ENCODE data around the gene WDR13.
A peak's percentile ranks its signal among the peaks of the same experiment; 100 is the strongest.
"Not testable (repeated sequence)": the region's sequence is repeated elsewhere in the genome, so short reads cannot be mapped to it uniquely, and the experiment has no call there.

Gene WDR13

GRCh38 chrX:48626401-48627298 is 29.4 kb downstream of the WDR13 start:
- H3K9ac ChIP-seq (ENCODE audit: insufficient read length), result no peak overlapping the region
- H3K27ac ChIP-seq, result no peak overlapping the region
- no peaks in the 10 kb centered on the region for H3K9me3 ChIP-seq (ENCODE audit: low read depth, low read length)
- no peak for DNase-seq (ENCODE audit: low read depth, low spot score)
- H3K36me3 ChIP-seq (ENCODE audit: insufficient read depth, low read length), result no peaks in the 10 kb centered on the region
- no peak for TF ChIP-seq FOXP2 (optimal IDR thresholded peaks at IDR 0.05; ENCODE audit: control extremely low read depth, extremely low read length, insufficient read depth)
- no peak for TF ChIP-seq EZH2 (IDR thresholded peaks at IDR 0.05)
- no peak for TF ChIP-seq POLR2AphosphoS5 (IDR thresholded peaks at IDR 0.05; ENCODE audit: borderline replicate concordance, low read depth, low read length)
- no peak overlapping the region for H3K4me3 ChIP-seq

- Histone ChIP-seq H3K4me3 (no peak overlapping the region), H3K9me3 (ENCODE audit: low read depth, low read length) (no peaks in the 10 kb centered on the region), H3K9ac (ENCODE audit: insufficient read length) (no peak overlapping the region), H3K27ac (no peak overlapping the region), H3K36me3 (ENCODE audit: insufficient read depth, low read length) (no peaks in the 10 kb centered on the region)
- DNase-seq (ENCODE audit: low read depth, low spot score), result peak; percentile 20
- TF ChIP-seq EZH2 (IDR thresholded peaks at IDR 0.05), result no peak
Measured at GRCh38 chrX:48631376-48632090, 34.2 kb downstream of the WDR13 start.

- TF ChIP-seq POLR2AphosphoS5 (IDR thresholded peaks at IDR 0.05; ENCODE audit: borderline replicate concordance, low read depth, low read length) (no peak), FOXP2 (optimal IDR thresholded peaks at IDR 0.05; ENCODE audit: control extremely low read depth, extremely low read length, insufficient read depth) (no peak), EZH2 (IDR thresholded peaks at IDR 0.05) (no peak)
- H3K9me3 ChIP-seq (ENCODE audit: low read depth, low read length), result no peaks in the 10 kb centered on the region
- H3K9ac ChIP-seq (ENCODE audit: insufficient read length), result no peak overlapping the region
- DNase-seq (ENCODE audit: low read depth, low spot score), result no peak
- no peak overlapping the region for H3K4me3 ChIP-seq
- no peaks in the 10 kb centered on the region for H3K36me3 ChIP-seq (ENCODE audit: insufficient read depth, low read length)
- no peak overlapping the region for H3K27ac ChIP-seq
Measured at GRCh38 chrX:48632207-48632606, 34.9 kb downstream of the WDR13 start.

- no peaks in the 10 kb centered on the region for H3K9me3 ChIP-seq (ENCODE audit: low read depth, low read length)
- H3K27ac ChIP-seq, result no peak overlapping the region
- DNase-seq (ENCODE audit: low read depth, low spot score), result no peak
- H3K4me3 ChIP-seq, result no peak overlapping the region
- H3K9ac ChIP-seq (ENCODE audit: insufficient read length), result no peak overlapping the region
- H3K36me3 ChIP-seq (ENCODE audit: insufficient read depth, low read length), result no peaks in the 10 kb centered on the region
- TF ChIP-seq EZH2 (IDR thresholded peaks at IDR 0.05) (no peak), POLR2AphosphoS5 (IDR thresholded peaks at IDR 0.05; ENCODE audit: borderline replicate concordance, low read depth, low read length) (no peak), FOXP2 (optimal IDR thresholded peaks at IDR 0.05; ENCODE audit: control extremely low read depth, extremely low read length, insufficient read depth) (no peak)
Measured at GRCh38 chrX:48636301-48636700, 39.0 kb downstream of the WDR13 start.

GRCh38 chrX:48636776-48637175 is 39.5 kb downstream of the WDR13 start:
- H3K9me3 ChIP-seq (ENCODE audit: low read depth, low read length), result no peaks in the 10 kb centered on the region
- DNase-seq (ENCODE audit: low read depth, low spot score), result no peak
- no peak for TF ChIP-seq EZH2 (IDR thresholded peaks at IDR 0.05)
- no peak for TF ChIP-seq FOXP2 (optimal IDR thresholded peaks at IDR 0.05; ENCODE audit: control extremely low read depth, extremely low read length, insufficient read depth)
- TF ChIP-seq POLR2AphosphoS5 (IDR thresholded peaks at IDR 0.05; ENCODE audit: borderline replicate concordance, low read depth, low read length), result no peak
- no peak overlapping the region for H3K27ac ChIP-seq
- no peak overlapping the region for H3K9ac ChIP-seq (ENCODE audit: insufficient read length)
- H3K4me3 ChIP-seq, result no peak overlapping the region
- H3K36me3 ChIP-seq (ENCODE audit: insufficient read depth, low read length), result no peaks in the 10 kb centered on the region

GRCh38 chrX:48645669-48646068 is 48.4 kb downstream of the WDR13 start:
- DNase-seq (ENCODE audit: low read depth, low spot score), result no peak
- Histone ChIP-seq H3K9me3 (ENCODE audit: low read depth, low read length) (no peaks in the 10 kb centered on the region), H3K4me3 (no peak overlapping the region), H3K9ac (ENCODE audit: insufficient read length) (no peak overlapping the region), H3K36me3 (ENCODE audit: insufficient read depth, low read length) (no peaks in the 10 kb centered on the region), H3K27ac (no peak overlapping the region)
- TF ChIP-seq FOXP2 (optimal IDR thresholded peaks at IDR 0.05; ENCODE audit: control extremely low read depth, extremely low read length, insufficient read depth) (no peak), POLR2AphosphoS5 (IDR thresholded peaks at IDR 0.05; ENCODE audit: borderline replicate concordance, low read depth, low read length) (no peak), EZH2 (IDR thresholded peaks at IDR 0.05) (no peak)

GRCh38 chrX:48648336-48648751 is 51.1 kb downstream of the WDR13 start:
- H3K4me3 ChIP-seq, result no peak overlapping the region
- no peak for DNase-seq (ENCODE audit: low read depth, low spot score)
- TF ChIP-seq FOXP2 (optimal IDR thresholded peaks at IDR 0.05; ENCODE audit: control extremely low read depth, extremely low read length, insufficient read depth) (no peak), POLR2AphosphoS5 (IDR thresholded peaks at IDR 0.05; ENCODE audit: borderline replicate concordance, low read depth, low read length) (no peak), EZH2 (IDR thresholded peaks at IDR 0.05) (no peak)
- no peak overlapping the region for H3K9ac ChIP-seq (ENCODE audit: insufficient read length)
- H3K36me3 ChIP-seq (ENCODE audit: insufficient read depth, low read length), result no peaks in the 10 kb centered on the region
- H3K9me3 ChIP-seq (ENCODE audit: low read depth, low read length), result no peaks in the 10 kb centered on the region
- no peak overlapping the region for H3K27ac ChIP-seq

- Histone ChIP-seq H3K9ac (ENCODE audit: insufficient read length) (no peak overlapping the region), H3K36me3 (ENCODE audit: insufficient read depth, low read length) (no peaks in the 10 kb centered on the region), H3K9me3 (ENCODE audit: low read depth, low read length) (no peaks in the 10 kb centered on the region), H3K4me3 (no peak overlapping the region), H3K27ac (no peak overlapping the region)
- DNase-seq (ENCODE audit: low read depth, low spot score), result no peak
- TF ChIP-seq EZH2 (IDR thresholded peaks at IDR 0.05) (no peak), FOXP2 (optimal IDR thresholded peaks at IDR 0.05; ENCODE audit: control extremely low read depth, extremely low read length, insufficient read depth) (no peak), POLR2AphosphoS5 (IDR thresholded peaks at IDR 0.05; ENCODE audit: borderline replicate concordance, low read depth, low read length) (no peak)
Measured at GRCh38 chrX:48649102-48649501, 51.8 kb downstream of the WDR13 start.

GRCh38 chrX:48652055-48652579 is 54.8 kb downstream of the WDR13 start:
- not testable (repeated sequence) for H3K9ac ChIP-seq (ENCODE audit: insufficient read length); H3K27ac ChIP-seq; H3K9me3 ChIP-seq (ENCODE audit: low read depth, low read length); H3K4me3 ChIP-seq; DNase-seq (ENCODE audit: low read depth, low spot score); H3K36me3 ChIP-seq (ENCODE audit: insufficient read depth, low read length)

- H3K9ac ChIP-seq (ENCODE audit: insufficient read length), result not testable (repeated sequence)
Measured at GRCh38 chrX:48654746-48655145, 57.5 kb downstream of the WDR13 start.

More at GRCh38 chrX:48654746-48655145, 57.5 kb downstream of the WDR13 start:
- not testable (repeated sequence) for H3K4me3 ChIP-seq; H3K9me3 ChIP-seq (ENCODE audit: low read depth, low read length); H3K27ac ChIP-seq; H3K36me3 ChIP-seq (ENCODE audit: insufficient read depth, low read length); DNase-seq (ENCODE audit: low read depth, low spot score)
